KMS-11 (cell line): ENCODE measurements around the gene CCDC154.

ENCODE experiments used
- H2AFZ ChIP-seq: fragments of 200-600 bp; sonication (generic); 2 replicates; pipeline ENCODE4 v1.6.1; 2016; ENCODE audit warnings: antibody characterized with exemption, mixed run types, low read depth
- H3K27ac ChIP-seq: fragments of 200-600 bp; sonication (generic); 2 replicates; pipeline ENCODE4 v1.6.1; 2016; ENCODE audit warnings: mild to moderate bottlenecking, mixed run types
- H3K27me3 ChIP-seq: fragments of 200-600 bp; sonication (generic); 2 replicates; pipeline ENCODE4 v1.6.1; 2017; ENCODE audit warnings: mild to moderate bottlenecking, low read depth, mixed run types, moderate library complexity; ENCODE audit not compliant: insufficient read depth
- H3K36me3 ChIP-seq: fragments of 200-600 bp; sonication (generic); 2 replicates; pipeline ENCODE4 v1.6.1; 2017; ENCODE audit warnings: mild to moderate bottlenecking, mixed run types; ENCODE audit not compliant: insufficient read depth
- H3K4me1 ChIP-seq: fragments of 200-600 bp; sonication (generic); 2 replicates; pipeline ENCODE4 v1.6.1; 2016; ENCODE audit warnings: mild to moderate bottlenecking, low read depth, mixed run types; ENCODE audit not compliant: poor library complexity, severe bottlenecking
- H3K4me2 ChIP-seq: fragments of 200-600 bp; sonication (generic); 2 replicates; pipeline ENCODE4 v1.7.0; 2016; ENCODE audit warnings: mild to moderate bottlenecking, mixed run types
- H3K4me3 ChIP-seq: fragments of 200-600 bp; sonication (generic); IDR thresholded peaks from 2 replicates; pipeline ENCODE4 v1.6.1; 2017; ENCODE audit warnings: low read depth, low read length, mixed read lengths; ENCODE audit not compliant: insufficient read depth
- H3K79me2 ChIP-seq: fragments of 200-600 bp; sonication (generic); 2 replicates; pipeline ENCODE4 v1.6.1; 2016; ENCODE audit warnings: low read depth, mixed run types; ENCODE audit not compliant: insufficient read depth
- H3K9ac ChIP-seq: fragments of 200-600 bp; sonication (generic); 2 replicates; pipeline ENCODE4 v1.6.1; 2016; ENCODE audit warnings: mild to moderate bottlenecking, mixed run types
- H4K20me1 ChIP-seq: fragments of 200-600 bp; sonication (generic); 2 replicates; pipeline ENCODE4 v1.6.1; 2016; ENCODE audit warnings: mild to moderate bottlenecking, mixed run types; ENCODE audit not compliant: insufficient read depth
- CTCF ChIP-seq: fragments of 200-600 bp; sonication (generic); conservative IDR thresholded peaks from 2 replicates; pipeline ENCODE4 v1.6.1; 2017; ENCODE audit warnings: low read depth, mild to moderate bottlenecking, antibody characterized with exemption, low read length, moderate library complexity, mixed read lengths

Gene CCDC154

GRCh38 chr16:1459967-1460366 lies 15.6 kb upstream of the CCDC154 start:
- Histone ChIP-seq H3K27me3 (no peaks in the 10 kb centered on the region), H3K36me3 (no peaks in the 10 kb centered on the region), H3K79me2 (no peaks in the 10 kb centered on the region), H3K4me3 (no peak overlapping the region), H3K9ac (no peak overlapping the region), H3K4me1 (no peaks in the 10 kb centered on the region), H3K4me2 (no peak overlapping the region), H4K20me1 (no peaks in the 10 kb centered on the region), H2AFZ (no peak overlapping the region), H3K27ac (no peak overlapping the region)
- no peak for TF ChIP-seq CTCF

GRCh38 chr16:1458977-1459341 lies 14.6 kb upstream of the CCDC154 start:
- H2AFZ ChIP-seq = no peak overlapping the region
- H3K4me1 ChIP-seq = no peaks in the 10 kb centered on the region
- H3K36me3 ChIP-seq = no peaks in the 10 kb centered on the region
- H3K27ac ChIP-seq = no peak overlapping the region
- TF ChIP-seq CTCF = no peak
- no peak overlapping the region for H3K4me2 ChIP-seq
- no peaks in the 10 kb centered on the region for H4K20me1 ChIP-seq
- no peaks in the 10 kb centered on the region for H3K27me3 ChIP-seq
- H3K9ac ChIP-seq = no peak overlapping the region
- H3K4me3 ChIP-seq = no peak overlapping the region
- no peaks in the 10 kb centered on the region for H3K79me2 ChIP-seq

GRCh38 chr16:1458336-1458976 lies 14.1 kb upstream of the CCDC154 start:
- Histone ChIP-seq H3K4me2 (no peak overlapping the region), H4K20me1 (no peaks in the 10 kb centered on the region)

GRCh38 chr16:1457489-1458245 lies 13.3 kb upstream of the CCDC154 start:
- Histone ChIP-seq H3K4me3 (no peak overlapping the region), H4K20me1 (no peaks in the 10 kb centered on the region), H3K27me3 (no peaks in the 10 kb centered on the region), H3K27ac (no peak overlapping the region), H3K4me1 (no peaks in the 10 kb centered on the region), H3K9ac (no peak overlapping the region), H3K36me3 (no peaks in the 10 kb centered on the region), H3K79me2 (no peaks in the 10 kb centered on the region), H3K4me2 (no peak overlapping the region), H2AFZ (no peak overlapping the region)
- TF ChIP-seq CTCF = no peak

More at GRCh38 chr16:1458336-1458976, 14.1 kb upstream of the CCDC154 start:
- Histone ChIP-seq H3K27me3 (no peaks in the 10 kb centered on the region), H3K9ac (no peak overlapping the region), H3K27ac (no peak overlapping the region), H3K4me1 (no peaks in the 10 kb centered on the region), H2AFZ (no peak overlapping the region), H3K4me3 (no peak overlapping the region), H3K36me3 (no peaks in the 10 kb centered on the region), H3K79me2 (no peaks in the 10 kb centered on the region)
- TF ChIP-seq CTCF = no peak
